Measurements from ENCODE around the gene TMC8.

The TMC8 gene

DNA sequence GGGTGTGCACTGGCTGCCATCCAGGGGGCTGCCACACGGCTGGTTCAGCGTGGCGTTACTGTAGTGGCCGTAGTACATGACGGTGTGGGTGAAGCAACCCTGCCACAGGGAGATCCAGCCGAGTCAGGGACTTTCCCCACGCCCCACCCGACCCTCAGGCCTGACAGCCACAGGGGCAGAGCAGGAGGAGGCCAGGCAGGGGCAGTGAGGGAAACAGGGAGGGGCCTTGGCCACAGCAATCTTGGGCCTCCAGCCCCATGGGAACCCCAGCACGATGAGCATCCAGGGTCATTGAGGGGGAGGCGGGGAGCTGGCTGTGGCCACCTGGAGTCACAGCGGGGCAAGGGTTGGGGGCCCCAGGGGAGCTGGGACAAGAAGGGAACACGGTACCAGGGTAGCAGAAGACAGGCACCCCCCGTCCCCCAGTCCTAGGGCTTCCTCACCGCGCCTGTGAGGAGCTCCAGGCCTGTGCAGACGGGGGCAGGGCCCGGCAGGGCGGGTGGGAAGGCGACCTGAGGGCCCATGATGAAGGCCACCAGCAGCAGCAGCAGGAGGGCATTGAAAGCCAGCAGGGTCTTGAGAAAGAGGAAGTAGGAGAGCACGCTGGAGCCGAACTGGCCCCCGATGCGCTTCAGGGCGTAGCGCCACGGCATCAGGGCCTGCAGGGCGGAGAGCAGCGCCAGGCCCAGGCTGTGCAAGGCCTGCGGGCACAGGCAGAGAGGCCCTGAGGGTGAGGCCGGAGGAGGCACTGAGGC lies 6.3 kb upstream of the TMC8 start:
- no peak for DNase-seq (ENCODE audit: low read depth in 2 of 2)

DNA sequence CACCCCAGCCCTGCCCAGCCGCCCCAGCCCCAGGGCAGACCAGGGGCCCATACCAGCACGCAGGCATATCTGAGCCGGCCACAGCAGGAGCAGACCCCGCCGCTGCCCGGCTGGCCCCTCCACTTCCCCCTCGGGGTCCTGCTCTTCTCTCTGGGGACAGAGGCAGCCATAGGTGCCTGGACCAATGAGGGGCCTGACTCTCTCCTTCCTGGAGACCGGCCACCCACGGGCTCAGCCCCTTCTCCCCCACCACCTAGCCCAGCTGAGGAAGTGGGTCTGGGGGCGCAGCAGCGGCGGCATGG lies 5.8 kb upstream of the TMC8 start:
- no peak for DNase-seq (ENCODE audit: low read depth in 2 of 2)

DNA sequence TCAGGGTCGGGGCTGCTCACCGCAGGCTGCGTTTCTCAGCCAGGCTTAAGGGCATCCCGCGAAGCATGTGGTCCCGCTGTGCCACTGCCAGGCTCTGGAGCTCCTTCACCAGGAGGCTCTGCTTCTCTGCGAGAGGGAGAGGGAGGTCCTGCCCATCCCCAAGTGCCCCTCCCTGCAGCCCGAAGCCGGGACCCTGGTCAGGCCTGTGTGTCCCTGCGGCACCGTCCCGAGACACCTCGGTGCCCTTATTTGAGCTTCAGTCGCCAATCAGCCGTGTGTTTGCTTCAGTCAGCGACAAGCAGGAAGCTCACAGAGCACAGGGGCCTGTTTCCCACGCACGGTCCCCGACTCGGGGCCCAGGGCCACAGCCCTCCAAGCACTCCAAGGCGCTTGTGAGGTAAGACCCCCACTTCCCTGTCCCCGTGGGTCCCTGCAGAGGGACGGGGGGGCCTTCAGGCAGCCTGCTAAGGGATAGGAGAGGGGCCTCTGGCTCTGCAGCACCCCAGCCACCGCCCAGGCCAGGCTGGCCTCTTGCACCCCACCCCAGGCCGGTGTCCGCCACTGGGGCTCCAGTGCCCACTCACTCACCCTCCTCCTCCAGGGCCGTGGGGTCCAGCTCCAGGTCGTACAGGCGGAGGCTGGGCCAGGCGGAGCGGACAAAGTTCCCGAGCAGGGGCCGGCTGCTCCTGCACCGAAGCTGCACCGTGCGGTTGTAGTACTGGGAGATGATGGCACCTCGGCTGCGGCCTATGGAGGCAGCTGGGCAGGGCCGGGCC lies 5.2 kb upstream of the TMC8 start:
- DNase-seq (ENCODE audit: low read depth in 2 of 2) = no peak

DNA sequence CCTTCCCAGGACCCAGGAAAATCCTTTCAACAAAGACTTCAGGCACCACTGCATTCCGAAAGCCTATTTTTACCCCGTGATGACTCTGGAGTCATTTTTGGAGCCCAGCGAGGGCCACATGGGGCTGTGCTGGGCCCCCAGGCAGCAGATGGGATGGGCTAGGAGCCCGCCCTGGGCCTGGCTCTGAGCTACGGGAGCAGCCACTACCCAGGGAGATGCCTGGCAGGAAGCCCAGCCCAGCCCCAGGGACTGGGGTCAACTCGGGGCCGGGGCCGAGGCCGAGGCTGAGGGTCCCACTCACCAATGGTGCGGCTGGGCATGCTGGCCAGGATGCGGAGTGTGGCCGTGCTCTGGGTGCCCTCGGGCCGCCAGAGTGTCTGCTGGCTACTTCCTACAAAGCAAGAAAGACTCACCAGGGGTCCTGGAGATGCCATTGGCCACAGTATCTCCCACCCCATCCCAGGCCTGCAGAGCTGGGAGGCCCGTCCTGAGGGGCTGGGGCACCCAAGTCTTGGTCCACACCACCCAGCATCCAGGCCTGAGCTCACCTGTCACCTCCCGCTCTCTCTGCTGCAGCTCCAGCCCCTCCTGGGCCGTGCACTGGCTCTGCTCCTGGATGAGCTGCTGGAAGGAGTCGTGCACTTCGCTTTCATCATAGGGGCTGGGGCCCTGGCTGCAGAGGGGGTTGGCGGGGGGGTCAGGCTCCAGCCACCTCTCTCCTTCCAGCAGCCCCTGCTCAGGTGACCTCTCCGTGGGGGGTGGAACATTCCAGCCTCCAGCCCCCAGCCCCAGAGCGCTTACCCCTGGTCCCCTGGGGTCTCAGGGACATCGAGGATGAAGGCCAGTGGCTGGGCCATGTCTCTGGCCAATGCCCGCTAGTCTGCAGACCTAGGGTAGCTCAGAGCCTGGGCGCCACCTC lies 4.3 kb upstream of the TMC8 start:
- no peak for DNase-seq (ENCODE audit: low read depth in 2 of 2)

DNA sequence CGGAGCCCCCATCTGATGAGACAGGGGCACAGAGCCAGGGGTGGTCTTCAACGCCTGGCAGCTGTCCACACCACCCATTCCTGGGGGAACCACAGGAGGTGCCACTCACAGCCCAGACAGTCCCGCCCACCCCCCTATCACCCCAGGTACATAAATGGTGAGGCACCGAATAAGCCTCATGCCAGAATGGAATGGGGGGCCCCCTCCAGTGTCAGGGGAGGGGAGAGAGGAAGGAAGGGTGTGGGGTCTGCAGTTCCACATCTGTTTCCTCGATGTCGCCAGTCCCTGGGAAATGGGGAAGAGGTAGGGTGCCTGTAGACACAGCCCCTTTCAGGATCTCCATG lies 3.7 kb upstream of the TMC8 start:
- no peak for DNase-seq (ENCODE audit: low read depth in 2 of 2)

DNA sequence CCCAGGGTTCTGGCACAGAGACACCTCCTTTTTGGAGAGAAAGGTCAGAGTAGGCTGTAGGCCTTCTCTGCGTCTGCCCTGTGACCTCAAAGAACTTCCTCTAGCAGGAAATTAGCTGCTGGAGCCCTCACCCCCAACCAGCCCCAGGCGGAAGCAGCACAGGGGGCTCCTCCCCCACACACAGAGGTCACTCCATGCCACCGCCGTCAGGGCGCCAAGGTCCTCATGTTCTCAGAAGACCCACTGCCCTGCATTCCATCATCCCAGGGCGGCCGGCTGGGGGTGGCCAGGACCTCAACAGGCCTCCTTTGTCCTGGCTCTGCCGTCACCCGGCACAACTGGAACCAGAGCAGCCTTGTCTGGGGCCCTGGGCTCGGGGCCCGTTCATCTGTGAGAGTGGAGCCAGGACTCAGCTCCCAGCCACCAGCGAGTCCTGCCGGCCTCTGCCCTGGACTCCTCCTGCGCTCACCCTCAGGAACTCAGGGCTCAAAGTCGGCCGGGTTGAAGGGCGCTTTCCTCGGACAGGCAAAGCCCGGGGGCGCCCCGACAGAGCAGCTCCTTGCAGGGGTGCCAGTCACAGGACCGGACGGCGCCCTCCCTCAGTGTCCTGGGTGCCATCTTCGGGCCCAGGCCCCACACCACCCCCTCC lies 3.2 kb upstream of the TMC8 start:
- DNase-seq (ENCODE audit: low read depth in 2 of 2) = peak in 1 of 2 donors; percentile 54

DNA sequence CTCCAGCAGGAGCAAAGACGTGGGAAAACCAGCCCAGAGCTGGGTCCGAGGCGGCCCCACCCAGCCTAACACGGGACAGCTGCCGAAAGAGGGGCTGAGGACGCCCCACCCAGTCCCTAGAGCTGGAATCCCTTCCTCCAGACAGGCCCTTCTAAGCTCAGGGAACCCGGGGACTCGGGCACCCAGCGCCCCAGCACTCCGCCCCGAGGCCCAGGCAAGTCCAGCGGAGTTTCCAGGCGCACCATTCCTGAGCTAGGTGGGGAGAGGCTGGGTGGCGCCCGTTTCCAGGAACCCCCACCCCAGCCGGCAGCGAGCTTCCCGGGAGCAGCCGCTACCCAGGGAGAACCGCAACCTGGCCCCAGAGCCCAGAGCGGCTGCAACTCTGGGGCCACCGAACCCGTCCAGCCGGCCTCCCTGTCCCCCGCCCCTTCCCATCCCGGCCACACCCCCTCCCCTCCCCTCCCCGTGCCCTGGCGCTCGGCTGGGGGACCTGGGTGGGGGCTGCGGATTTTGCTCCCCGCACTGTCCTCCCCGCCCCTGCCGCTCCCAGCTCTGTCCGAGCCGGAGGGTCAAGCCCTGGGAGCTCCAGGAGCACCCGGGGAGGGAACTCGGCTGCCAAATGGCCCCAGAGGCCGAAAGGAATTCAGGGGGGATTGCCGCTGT lies 2.6 kb upstream of the TMC8 start:
- DNase-seq (ENCODE audit: low read depth in 2 of 2) = no peak

DNA sequence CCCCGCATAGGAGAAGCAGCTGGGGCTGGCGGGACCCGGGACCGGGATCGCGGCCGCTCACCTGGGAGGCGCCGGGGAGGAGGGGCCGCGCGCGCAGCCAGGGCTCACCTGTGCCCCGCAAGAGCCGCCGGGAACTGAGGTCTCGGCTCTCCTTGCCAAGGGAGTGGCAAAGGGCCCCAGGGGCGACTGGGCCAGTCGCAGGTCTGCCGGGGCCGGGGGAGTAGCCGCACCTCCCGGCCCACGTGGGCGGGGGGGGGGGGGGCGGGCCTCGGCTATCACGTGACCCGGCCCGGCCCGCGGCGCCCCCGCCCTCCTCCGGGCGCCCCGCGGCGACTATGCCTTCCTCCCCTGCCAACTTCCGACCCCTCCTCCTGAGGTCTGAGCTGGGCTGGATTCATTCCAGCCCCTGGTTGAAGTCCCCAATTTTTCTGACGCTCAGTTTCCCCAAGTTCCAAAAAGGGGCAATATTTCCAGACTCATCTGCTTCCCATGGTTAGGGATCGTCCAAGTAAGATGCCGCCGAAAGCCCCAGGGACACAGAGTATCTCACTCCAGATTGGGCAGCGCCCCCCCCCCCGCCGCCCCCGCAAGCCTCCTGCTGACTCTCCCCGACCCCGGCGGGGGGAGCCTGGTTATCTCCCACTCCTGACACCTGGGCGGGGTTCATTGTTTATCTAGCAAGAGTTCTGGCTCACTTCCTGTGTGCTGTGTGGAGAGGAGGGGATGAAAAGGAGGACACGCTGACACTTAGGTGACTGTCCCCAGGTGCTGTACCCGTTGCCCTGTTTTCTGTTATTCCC lies 1.8 kb upstream of the TMC8 start, which contains the start of gene TMC6:
Gene TMC6, minus strand, starts transcription at position 205 of the 800 bp plus-strand sequence. CDS start 1,923 bp downstream, outside the sequence.
- DNase-seq (ENCODE audit: low read depth in 2 of 2) = peak; percentile 55 to 65

DNA sequence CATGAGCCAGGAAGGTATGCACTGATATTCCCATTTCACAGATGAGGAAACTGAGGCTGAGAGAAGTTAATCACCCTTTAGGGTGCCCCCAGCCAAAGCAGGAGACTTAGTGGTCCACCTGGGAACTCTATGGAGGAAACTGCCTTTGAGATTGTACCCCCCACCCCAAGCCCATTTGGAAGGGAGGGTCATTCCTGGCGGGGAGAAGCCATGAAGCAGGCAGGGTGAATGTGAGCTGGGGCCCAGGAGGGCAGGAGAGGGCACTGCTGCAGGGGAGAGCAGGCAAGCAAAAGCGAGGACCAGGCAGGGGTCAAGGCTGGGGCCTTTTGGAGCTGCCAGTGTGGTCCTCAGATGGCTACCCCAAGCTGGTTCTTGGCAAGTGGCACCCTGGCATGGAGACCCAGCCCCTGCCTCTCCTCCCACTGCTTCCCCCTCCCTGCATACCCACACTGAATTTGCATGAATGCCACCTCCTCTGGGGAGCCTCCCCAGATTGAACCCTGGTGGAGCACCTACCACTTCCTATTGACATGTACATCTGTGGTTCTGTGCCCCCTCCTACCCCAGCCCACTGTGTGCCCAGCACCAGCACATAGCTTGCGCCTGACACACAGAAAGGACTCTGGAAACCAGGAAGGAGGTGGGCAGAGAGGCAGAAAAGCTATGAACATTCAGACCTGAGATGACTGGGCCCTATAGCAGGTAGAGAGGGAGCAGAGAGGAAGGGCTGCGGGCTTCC lies 1.1 kb upstream of the TMC8 start:
- no peak for DNase-seq (ENCODE audit: low read depth in 2 of 2)

DNA sequence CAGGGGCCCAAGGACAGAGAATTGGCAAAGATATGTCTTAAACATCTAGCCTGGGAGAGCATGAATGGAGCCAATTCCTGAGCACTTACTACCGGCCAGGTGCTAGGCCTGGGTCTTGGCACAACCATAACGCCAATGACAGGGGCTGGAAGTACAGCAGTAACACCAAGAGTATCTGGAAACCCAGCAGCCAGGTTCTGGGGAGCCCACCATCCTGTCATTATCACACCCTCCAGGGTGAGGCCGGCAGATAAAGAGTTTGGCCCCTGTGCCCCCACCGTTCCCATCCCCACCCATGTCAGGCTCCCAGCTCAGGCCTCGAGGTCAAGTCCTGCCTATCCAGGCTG lies 508 bp upstream of the TMC8 start:
- no peak for DNase-seq (ENCODE audit: low read depth in 2 of 2)

DNA sequence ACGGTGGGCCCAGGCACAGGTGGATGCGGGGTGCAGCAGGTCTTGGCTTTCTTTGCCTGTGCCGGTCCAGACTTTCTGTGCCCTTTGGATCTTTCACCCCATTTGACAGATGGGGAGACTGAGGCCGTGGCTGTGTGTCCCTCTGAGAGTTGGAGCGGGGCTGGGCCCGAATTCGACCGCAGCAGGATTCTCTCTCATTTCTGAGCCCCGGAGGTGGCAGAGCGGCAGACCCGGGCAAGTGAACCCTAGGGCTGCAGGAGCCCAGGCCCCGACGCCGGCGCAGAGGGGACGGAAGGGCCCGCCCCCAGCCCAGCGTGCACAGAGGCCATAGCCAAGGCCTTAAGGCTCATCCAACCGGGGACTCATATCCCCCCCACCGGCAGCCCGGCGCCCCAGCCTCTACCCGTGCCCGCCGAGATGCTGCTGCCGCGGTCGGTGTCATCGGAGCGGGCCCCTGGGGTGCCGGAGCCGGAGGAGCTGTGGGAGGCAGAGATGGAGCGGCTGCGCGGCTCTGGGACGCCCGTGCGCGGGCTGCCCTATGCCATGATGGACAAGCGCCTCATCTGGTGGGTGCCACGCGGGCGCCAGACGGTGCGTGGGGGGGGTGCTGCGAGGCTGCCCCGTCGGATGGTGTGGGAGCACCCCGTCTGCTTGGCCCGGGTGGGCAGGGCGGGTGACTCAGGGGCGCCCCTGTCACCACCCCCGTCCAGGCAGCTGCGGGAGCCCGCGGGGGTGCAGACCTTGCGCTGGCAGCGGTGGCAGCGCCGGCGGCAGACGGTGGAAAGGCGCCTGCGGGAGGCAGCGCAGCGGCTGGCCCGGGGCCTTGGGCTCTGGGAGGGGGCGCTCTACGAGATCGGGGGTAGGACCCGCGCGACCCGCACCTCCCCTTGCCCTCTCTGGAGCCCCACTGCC lies 857 bp downstream of the TMC8 start:
- DNase-seq (ENCODE audit: low read depth in 2 of 2) = no peak

DNA sequence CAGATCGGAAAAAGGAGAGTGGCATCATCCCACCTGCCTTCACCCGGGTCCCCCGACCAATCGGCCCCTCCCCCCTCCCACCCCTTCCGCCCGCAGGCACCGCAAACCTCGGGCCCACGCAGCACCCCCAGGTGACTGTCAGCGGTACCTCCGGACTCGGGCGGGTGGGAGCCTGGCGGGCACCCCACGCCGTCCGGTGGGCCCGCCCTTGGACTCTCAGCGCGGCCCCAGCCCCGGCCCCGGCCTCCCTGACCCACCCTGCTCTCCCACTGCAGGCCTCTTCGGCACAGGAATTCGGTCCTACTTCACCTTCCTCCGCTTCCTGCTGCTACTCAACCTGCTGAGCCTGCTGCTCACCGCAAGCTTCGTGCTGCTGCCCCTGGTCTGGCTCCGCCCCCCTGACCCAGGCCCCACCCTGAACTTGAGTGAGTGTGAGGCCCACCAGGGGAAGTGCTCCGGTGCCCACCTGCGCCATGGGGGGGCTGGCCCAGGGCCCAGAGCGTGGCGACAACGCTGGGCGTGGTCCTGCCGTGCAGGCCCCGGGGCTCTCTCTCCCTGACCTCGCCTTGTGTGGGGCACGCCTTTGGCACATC lies 1.6 kb downstream of the TMC8 start:
- peak in 1 of 2 donors; percentile 54 for DNase-seq (ENCODE audit: low read depth in 2 of 2)

DNA sequence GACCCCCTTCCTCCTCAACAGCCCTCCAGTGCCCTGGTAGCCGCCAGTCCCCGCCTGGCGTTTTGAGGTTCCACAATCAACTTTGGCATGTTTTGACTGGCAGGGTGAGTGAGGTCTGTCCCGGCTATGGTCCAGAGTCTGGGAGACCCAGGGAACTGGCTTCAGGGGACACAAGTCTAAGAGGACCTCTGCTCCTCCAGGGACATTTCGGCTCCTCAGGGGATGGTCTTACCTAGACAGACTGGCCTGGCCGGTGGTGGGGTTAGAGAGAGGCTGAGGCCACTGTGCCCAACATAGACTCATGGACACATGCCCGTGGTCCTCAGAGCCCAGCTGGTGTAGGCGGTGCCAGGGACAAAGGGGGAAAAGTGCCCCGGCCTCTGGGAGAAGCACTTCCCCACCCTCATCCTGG lies 2.2 kb downstream of the TMC8 start:
- no peak for DNase-seq (ENCODE audit: low read depth in 2 of 2)

DNA sequence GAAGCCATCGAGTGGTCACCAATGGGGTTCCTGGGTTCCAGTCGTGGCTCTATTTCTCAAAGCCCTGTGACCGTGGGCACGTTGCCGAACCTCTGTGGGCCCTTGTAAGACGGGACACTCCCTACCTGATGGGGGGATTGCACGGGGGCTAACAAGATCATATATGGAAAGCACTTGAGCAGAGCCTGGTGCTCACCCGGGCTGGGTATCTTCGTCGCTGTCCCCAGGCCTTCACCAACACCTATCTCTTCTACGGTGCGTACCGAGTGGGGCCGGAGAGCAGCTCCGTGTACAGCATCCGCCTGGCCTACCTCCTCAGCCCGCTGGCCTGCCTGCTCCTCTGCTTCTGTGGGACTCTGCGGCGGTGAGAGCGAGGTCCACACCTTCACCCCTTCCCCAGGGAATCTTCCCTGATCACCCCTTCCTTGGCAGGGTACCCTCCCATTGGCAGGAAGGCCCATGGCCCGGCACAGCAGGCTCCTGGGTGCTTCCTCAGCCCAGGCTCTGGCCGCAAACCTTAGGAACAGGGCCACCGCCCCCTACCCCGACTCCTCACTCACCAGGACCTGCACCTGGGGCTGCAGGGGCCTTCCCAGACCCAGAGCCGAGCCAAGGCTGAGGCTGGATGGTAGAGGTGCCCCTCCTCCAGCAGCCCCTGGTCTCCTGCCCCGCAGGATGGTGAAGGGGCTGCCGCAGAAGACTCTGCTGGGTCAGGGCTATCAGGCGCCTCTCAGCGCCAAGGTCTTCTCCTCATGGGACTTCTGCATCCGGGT lies 2.8 kb downstream of the TMC8 start:
- no peak for DNase-seq (ENCODE audit: low read depth in 2 of 2)

DNA sequence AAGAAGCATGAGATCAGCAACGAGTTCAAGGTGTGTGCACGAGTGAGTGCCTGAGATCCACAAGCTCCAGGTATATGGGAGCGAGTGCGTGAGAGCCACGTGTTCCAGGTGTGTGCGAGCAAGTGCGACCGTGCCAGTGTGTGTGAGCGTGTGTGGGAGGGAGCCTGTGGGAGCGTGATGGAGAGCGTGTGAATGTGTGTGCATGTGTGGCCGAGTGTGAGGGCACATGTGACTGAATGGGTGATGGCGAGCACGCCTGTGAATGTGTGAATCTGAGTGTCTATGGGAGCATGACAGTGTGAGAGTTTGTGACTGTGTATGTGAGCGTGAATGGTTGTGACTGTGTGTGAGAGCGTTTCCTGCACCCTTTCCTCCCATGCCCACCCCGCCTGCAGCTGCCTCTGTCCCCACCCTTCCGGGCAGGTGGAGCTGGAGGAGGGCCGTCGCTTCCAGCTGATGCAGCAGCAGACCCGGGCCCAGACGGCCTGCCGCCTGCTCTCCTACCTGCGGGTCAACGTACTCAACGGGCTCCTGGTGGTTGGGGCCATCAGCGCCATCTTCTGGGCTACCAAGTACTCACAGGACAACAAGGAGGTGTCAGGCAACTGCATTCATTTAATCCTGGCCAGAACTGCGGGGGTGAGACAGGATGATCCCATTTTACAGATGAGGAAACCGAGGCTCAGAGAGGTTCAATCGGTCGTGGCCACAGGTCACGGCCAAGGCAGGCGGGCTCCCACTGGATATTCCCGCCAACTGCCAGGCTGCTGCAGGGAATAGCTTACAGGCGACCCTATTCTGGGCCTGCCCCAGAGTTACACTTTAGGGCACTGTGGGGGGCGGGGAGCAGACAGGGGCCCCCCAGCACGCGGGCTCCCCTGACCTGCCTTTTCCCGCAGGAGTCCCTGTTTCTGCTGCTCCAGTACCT lies 3.7 kb downstream of the TMC8 start:
- DNase-seq (ENCODE audit: low read depth in 2 of 2) = peak; percentile 51 to 68

DNA sequence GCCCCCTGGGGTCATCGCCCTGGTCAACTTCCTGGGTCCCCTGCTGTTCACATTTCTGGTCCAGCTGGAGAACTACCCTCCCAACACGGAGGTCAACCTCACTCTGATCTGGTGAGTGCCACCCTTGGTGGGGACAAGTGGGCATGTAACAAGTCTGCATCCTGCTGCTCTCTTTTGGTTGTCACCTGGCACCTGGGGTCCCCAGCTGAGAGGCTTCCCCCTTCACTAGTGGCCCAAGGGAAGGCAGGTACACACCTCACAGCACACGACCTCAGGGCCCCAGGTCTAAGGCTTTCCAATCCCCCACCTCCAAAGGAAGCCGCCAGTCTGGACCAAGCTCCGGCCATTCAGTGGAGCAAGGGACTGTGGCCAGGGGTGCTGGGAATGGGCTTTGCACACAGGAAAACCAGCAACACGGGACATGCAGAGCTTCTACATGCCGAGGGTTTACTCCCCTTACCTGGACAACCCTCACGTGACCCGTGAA lies 4.4 kb downstream of the TMC8 start:
- DNase-seq (ENCODE audit: low read depth in 2 of 2) = no peak
